HG02763 (cell line): Measurements from ENCODE around the gene DRAM1.
"Not testable (repeated sequence)": the region's sequence is repeated elsewhere in the genome, so short reads cannot be mapped to it uniquely, and the experiment has no call there.

Source experiments
- ATAC-seq: cut with Tn5 transposase; IDR thresholded peaks from one replicate; pipeline ENCODE4 v1.9.1; 2021; ENCODE audit warnings: mild to moderate bottlenecking, moderate library complexity; ENCODE audit not compliant: unreplicated experiment

The DRAM1 gene

GRCh38 chr12:101858361-101858760, 19.0 kb upstream of the DRAM1 start:
- ATAC-seq, result no peak

- ATAC-seq, result no peak
Observed at GRCh38 chr12:101859664-101860607, 17.4 kb upstream of the DRAM1 start.

GRCh38 chr12:101861688-101862087, 15.7 kb upstream of the DRAM1 start:
- ATAC-seq, result not testable (repeated sequence)

GRCh38 chr12:101862245-101862644, 15.1 kb upstream of the DRAM1 start:
- no peak for ATAC-seq

GRCh38 chr12:101863981-101864380, 13.4 kb upstream of the DRAM1 start:
- no peak for ATAC-seq

GRCh38 chr12:101866615-101867373, 10.6 kb upstream of the DRAM1 start:
- ATAC-seq, result no peak

- ATAC-seq, result not testable (repeated sequence)
Observed at GRCh38 chr12:101867619-101868018, 9.8 kb upstream of the DRAM1 start.

- no peak for ATAC-seq
Observed at GRCh38 chr12:101870925-101871324, 6.5 kb upstream of the DRAM1 start.

- ATAC-seq, result no peak
Observed at GRCh38 chr12:101875162-101875561, 2.2 kb upstream of the DRAM1 start.

- ATAC-seq, result no peak
Observed at GRCh38 chr12:101876322-101876860, 989 bp upstream of the DRAM1 start.

- ATAC-seq, result peak; percentile 17
Observed at GRCh38 chr12:101877806-101878242, 444 bp downstream of the DRAM1 start.

- no peak for ATAC-seq
Observed at GRCh38 chr12:101878243-101878821, 952 bp downstream of the DRAM1 start.

GRCh38 chr12:101880769-101881168, 3.4 kb downstream of the DRAM1 start:
- no peak for ATAC-seq

- ATAC-seq, result no peak
Observed at GRCh38 chr12:101881228-101881627, 3.8 kb downstream of the DRAM1 start.

- ATAC-seq, result no peak
Observed at GRCh38 chr12:101884174-101884573, 6.8 kb downstream of the DRAM1 start.

GRCh38 chr12:101884781-101885340, 7.5 kb downstream of the DRAM1 start:
- ATAC-seq, result not testable (repeated sequence)

- ATAC-seq, result no peak
Observed at GRCh38 chr12:101885912-101886561, 8.7 kb downstream of the DRAM1 start.

GRCh38 chr12:101889211-101889752, 11.9 kb downstream of the DRAM1 start:
- ATAC-seq, result no peak

GRCh38 chr12:101891462-101891971, 14.1 kb downstream of the DRAM1 start:
- peak; percentile 96 for ATAC-seq

- no peak for ATAC-seq
Observed at GRCh38 chr12:101892794-101893193, 15.4 kb downstream of the DRAM1 start.
